HCT116 (cell line): ENCODE measurements around the gene MOV10L1.

ENCODE experiments used
- CTCF ChIP-seq, 3 experiments: fragments of 200-600 bp in 1 of 3; sonication (generic) in 1 of 3; IDR thresholded peaks in 2 of 3; conservative IDR thresholded peaks in 1 of 3; 2 replicates each; pipeline ENCODE4 v1.5.1; 2012 to 2017; ENCODE audit warnings: low read depth in 2 of 3, low read length in 2 of 3, antibody characterized with exemption in 1 of 3, borderline replicate concordance in 1 of 3, control low read depth in 1 of 3, mild to moderate bottlenecking in 1 of 3, mixed read lengths in 1 of 3, mixed run types in 1 of 3, moderate library complexity in 1 of 3; ENCODE audit not compliant: insufficient read depth in 1 of 3
- EGR1 ChIP-seq: IDR thresholded peaks from 2 replicates; pipeline ENCODE4 v1.6.1; 2012; ENCODE audit warnings: low read depth
- EZH2 ChIP-seq: fragments of 200-600 bp; sonication (generic); IDR thresholded peaks from 2 replicates; pipeline ENCODE4 v1.6.1; 2017; ENCODE audit warnings: antibody characterized with exemption, mixed run types
- EZH2phosphoT487 ChIP-seq: fragments of 200-600 bp; IDR thresholded peaks from 2 replicates; pipeline ENCODE4 v1.6.1; 2018; ENCODE audit warnings: antibody characterized with exemption, borderline replicate concordance
- MAX ChIP-seq: IDR thresholded peaks from 2 replicates; pipeline ENCODE4 v1.6.1; 2012
- POLR2AphosphoS5 ChIP-seq: IDR thresholded peaks from 2 replicates; pipeline ENCODE4 v1.6.1; 2011; ENCODE audit warnings: mild to moderate bottlenecking, low read depth, low read length, moderate library complexity
- TCF7L2 ChIP-seq: IDR thresholded peaks from 2 replicates; pipeline ENCODE4 v1.7.0; 2011; ENCODE audit warnings: borderline replicate concordance, inconsistent platforms; ENCODE audit not compliant: insufficient read depth, insufficient read length; ENCODE audit errors: extremely low read depth
- ZNF274 ChIP-seq: fragments of 200-500 bp; sonication (Bioruptor generic); IDR thresholded peaks from 2 replicates; pipeline ENCODE4 v1.6.1; 2014; ENCODE audit warnings: mild to moderate bottlenecking, low read depth, low read length, inconsistent platforms

GRCh38 chr22:50051930-50052329 is 37.9 kb upstream of the MOV10L1 start:
- TF ChIP-seq EGR1 (no peak), CTCF (IDR thresholded peaks at IDR 0.05 in 2 of 3, conservative IDR thresholded peaks at IDR 0.05 in 1 of 3; ENCODE audit: borderline replicate concordance in 1 of 3, insufficient read depth in 1 of 3, low read depth in 2 of 3, low read length in 2 of 3) (no peak), ZNF274 (no peak), EZH2 (no peak), EZH2phosphoT487 (no peak), MAX (no peak), POLR2AphosphoS5 (no peak), TCF7L2 (no peak)
